Breast epithelium (tissue), 3 donors: Measurements from ENCODE around the gene SCAF8.

Source experiments
- POLR2AphosphoS5 ChIP-seq, 3 donors: sonication (generic); formaldehyde crosslinking; IDR thresholded peaks; one replicate each; pipeline ENCODE4 v1.6.1; 2017; ENCODE audit warnings: antibody characterized with exemption in 3 of 3
- TF ChIP-seq, protein P1 (sequence below), 3 donors: fragments of 450-650 bp; IDR thresholded peaks; one replicate each; pipeline ENCODE4 v1.5.1; 2016 to 2017; ENCODE audit warnings: antibody characterized with exemption in 3 of 3, mild to moderate bottlenecking in 3 of 3, moderate library complexity in 3 of 3

DNA sequence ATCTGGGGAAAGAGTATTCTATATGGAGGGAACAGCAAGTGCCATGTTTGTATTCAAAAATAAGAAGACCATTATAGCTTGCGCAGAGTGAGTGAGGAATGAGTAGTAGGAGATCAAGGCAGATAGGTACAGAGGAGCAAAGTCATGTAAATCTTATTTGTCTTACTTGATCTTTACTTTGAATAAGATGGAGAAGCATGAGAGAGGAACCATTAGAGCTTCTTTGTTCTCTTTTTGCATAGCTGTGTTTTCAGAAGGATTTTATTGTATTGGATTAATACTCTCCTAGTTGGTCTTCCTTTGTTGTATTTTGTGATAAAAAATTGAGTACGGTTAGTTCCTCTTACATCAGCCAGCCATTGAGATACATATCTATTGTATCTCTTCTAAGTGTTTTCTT, 88.4 kb downstream of the SCAF8 start:
- TF ChIP-seq, protein P1, sequence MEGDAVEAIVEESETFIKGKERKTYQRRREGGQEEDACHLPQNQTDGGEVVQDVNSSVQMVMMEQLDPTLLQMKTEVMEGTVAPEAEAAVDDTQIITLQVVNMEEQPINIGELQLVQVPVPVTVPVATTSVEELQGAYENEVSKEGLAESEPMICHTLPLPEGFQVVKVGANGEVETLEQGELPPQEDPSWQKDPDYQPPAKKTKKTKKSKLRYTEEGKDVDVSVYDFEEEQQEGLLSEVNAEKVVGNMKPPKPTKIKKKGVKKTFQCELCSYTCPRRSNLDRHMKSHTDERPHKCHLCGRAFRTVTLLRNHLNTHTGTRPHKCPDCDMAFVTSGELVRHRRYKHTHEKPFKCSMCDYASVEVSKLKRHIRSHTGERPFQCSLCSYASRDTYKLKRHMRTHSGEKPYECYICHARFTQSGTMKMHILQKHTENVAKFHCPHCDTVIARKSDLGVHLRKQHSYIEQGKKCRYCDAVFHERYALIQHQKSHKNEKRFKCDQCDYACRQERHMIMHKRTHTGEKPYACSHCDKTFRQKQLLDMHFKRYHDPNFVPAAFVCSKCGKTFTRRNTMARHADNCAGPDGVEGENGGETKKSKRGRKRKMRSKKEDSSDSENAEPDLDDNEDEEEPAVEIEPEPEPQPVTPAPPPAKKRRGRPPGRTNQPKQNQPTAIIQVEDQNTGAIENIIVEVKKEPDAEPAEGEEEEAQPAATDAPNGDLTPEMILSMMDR (IDR thresholded peaks at IDR 0.05): no peak
- no peak for TF ChIP-seq POLR2AphosphoS5 (IDR thresholded peaks at IDR 0.05)
